NCI-H1694 treated with DMSO at 0.1 percent for 48 hours (cell line): ENCODE data around the gene PACSIN2.
"Not testable (repeated sequence)": the region's sequence is repeated elsewhere in the genome, so short reads cannot be mapped to it uniquely, and the experiment has no call there.

Experiments used
- DNase-seq: peaks from one replicate; lab custom pipeline; 2025; lab: John Stamatoyannopoulos, UW

Gene PACSIN2

GRCh38 chr22:43011079-43011478 lies 3.9 kb downstream of the PACSIN2 start:
- no peak for DNase-seq

DNA sequence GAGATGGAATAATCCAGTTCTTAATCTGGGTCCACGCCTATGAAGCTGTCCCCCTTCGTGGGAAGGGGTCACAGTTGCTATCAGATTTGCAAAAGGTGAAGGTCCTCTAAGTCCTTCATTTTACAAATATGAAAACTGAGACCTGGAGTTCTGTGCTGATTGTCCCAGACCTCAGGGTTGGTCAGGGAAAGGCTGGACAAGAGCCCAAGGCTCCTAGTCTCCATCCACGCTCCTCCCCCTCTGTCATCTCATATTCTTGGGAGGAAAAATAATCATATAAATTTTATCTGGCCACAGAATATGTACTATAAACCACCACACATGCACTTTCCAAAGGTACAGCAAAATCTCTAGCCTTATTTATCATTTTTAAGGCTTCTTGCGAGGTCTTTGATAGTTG lies 5.5 kb downstream of the PACSIN2 start:
- DNase-seq: no peak

GRCh38 chr22:43008921-43009320 lies 6.0 kb downstream of the PACSIN2 start:
- no peak for DNase-seq

DNA sequence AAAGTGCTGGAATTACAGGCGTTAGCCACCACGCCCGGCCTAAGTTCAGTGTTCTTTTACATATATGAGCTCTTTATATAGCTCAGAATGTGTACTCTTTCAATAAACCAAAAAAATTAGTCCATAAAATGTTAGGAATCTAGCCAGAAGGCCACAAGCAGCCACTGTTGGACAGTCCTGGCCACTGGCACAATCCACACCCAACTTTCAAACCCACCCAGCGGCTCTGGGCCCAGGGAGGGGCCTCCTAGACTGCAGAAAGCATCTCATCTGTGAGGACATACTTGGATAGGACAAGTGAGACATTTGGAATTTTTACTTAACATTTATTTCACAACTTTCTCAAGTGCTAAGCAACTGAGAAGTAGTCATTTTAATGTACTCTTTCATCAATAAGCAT lies 6.4 kb downstream of the PACSIN2 start:
- no peak for DNase-seq

DNA sequence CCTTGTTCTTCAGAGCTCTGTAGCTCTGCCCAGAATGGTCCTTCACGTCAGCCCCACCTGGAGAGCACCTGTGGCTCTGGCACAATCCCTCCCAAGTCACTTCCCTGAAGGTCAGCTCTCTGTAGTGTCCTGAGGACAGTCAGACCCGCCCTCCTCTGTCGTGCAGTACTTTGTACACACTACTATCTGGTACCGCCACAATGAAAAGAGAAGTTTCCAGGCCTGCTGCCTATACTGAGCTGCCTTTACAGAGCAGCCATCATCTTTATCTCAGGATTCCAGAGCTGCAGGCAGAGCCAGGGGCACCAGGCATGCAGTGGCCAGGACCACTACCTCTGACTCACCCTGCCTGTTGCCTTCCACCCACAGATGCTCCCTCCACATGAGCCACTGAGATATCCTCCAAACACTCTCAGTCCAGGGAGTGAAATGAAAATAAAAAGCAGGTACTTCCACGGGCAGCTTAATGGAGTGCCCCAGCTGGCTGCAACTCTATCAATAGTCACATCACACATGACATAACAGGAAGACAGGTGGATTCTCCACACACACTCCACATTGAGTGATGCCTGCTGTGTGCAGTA lies 7.3 kb downstream of the PACSIN2 start:
- no peak for DNase-seq

- no peak for DNase-seq
Observed at GRCh38 chr22:43006753-43007152, 8.2 kb downstream of the PACSIN2 start.

DNA sequence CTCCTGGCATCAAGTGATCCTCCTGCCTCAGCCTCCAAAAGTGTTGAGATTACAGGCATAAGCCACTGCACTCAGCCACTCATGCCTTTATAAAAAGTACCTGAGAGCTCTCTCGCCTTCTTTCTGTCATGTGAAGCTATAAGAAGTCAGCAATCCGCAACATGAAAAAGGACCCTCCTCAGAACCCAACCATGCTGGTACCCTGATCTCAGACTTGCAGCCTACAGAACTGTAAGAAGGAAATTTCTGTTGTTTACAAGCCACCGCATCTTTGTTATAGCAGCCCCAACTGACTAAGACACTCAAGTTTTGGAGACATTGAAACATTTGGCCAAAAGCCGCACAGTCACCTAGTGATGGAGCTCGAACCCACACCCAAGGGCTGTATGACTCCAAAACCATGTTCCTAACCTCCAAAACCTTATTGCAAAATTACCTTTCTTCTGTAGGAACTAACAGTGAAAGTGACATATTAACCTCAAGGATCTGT lies 8.9 kb downstream of the PACSIN2 start:
- no peak for DNase-seq

DNA sequence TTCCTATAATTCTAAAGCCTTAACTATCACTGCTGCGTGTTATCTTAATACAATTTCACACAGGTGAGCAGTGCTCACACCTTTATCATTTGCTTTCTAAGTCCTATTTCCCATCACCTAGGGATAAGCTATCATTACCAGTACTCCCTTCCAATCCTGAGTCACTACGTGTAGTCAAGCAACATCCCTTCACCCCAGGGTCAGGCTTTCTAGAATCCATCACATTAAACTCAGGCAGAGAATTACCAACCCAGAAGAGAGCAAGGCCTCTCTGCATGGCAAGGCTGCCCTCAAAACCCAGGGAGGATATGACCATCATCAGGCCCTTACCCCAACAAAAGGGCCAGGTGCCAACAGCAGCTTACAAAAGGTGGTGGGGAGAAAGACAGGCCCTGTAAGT lies 9.8 kb downstream of the PACSIN2 start:
- DNase-seq: no peak

- no peak for DNase-seq
Observed at GRCh38 chr22:43004362-43005035, 10.4 kb downstream of the PACSIN2 start.

GRCh38 chr22:43002202-43002586 lies 12.8 kb downstream of the PACSIN2 start:
- DNase-seq: no peak

GRCh38 chr22:43001271-43002201 lies 13.4 kb downstream of the PACSIN2 start:
- no peak for DNase-seq

GRCh38 chr22:43000441-43001175 lies 14.3 kb downstream of the PACSIN2 start:
- DNase-seq: no peak

DNA sequence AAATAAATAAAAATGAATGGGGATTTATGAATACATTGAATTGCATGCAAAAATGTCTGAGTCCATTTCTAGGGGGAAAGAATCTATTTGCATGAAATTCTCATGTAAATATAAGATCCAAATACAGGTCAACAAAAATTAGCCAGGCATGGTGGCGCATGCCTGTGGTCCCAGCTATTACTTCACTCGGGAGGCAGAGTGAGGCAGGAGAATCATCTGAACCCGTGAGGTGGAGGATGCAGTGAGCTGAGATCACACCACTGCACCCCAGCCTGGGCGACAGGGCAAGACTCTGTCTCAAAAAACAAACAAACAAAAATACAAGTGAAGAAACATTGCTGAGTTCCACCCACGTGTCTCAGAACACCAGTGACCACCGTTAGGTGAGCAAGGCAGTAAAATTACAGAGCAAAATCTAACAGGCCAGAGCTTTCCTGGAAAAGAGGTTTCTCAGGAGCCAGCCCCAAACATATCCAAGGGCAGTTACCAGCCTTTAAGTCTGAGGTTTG lies 17.3 kb downstream of the PACSIN2 start:
- DNase-seq: no peak

DNA sequence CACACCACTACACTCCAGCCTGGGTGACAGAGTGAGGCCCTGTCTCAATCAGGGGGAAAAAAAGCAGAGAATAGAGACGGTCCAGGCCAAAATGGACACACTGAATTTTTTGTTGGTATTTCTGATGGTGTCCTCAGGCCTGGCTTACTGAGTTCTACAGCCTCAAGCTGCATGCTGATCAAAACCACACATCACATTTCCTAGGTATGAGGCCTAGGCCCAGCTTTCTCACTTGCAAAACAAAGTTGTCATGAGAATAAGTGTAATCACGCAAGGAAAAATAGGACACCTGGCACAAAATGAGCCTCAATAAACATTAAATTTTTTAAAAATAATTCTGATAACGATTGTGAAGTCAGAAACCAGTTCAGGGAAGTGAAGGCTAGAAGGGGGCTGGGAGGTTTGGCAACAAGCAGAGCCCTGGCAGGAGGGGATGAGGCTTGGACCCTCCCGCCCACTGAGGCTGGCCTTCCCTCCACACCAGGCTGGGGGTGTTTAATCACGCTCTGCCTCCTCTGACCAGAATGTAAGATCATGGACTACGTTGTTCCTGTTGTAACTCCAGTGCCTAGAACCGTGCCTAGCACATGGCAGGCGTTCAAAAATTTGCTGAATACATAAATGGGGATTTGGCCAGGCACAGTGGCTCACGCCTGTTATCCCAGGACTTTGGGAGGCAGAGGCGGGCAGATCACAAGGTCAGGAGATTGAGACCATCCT lies 18.1 kb downstream of the PACSIN2 start:
- no peak for DNase-seq

DNA sequence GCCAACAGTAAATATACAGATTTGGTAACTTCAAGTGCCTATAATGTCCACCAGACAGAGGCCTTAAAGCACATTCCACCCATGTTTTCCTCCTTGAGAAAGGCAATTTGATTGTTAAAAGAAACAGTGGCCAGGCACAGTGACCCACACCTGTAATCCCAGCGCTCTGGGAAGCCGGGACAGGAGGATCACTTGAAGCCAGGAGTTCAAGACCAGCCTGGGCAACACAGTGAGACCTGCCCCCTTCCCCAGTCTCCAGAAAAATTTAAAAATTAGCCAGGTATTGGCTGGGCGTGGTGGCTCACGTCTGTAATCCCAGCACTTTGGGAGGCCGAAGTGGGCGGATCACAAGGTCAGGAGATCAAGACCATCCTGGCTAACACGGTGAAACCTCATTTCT lies 19.3 kb downstream of the PACSIN2 start:
- not testable (repeated sequence) for DNase-seq

DNA sequence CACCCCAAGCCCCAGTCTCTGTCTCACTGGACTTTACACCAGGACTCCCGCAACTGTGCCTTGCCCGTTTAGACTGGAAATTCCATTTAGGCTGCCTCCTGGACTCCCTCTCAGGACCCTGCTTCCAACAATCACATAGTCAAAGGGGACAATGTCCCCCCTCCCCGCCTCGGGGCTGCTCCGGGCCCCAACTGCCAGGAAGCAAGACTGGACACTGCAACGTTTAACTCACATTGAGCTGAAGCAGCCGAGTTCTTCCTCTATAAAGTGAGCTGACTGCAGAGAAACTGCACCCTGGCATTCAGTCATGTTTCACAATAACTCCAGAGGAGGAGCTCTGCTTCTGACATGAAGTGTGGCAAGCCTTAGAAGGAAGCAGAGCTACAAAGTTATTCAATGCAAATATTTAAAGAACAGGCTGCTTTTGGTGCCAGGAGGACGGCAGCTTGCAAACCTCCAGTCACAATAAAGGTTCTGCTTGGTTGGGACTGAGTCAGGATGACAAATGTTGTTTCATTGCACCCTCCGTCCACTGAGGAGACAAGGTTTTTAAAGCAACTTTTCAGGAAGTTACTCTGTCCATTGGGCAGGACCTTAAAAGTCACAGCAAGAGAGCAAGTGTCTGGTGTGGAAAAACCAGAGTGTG lies 19.9 kb downstream of the PACSIN2 start:
- DNase-seq: no peak

DNA sequence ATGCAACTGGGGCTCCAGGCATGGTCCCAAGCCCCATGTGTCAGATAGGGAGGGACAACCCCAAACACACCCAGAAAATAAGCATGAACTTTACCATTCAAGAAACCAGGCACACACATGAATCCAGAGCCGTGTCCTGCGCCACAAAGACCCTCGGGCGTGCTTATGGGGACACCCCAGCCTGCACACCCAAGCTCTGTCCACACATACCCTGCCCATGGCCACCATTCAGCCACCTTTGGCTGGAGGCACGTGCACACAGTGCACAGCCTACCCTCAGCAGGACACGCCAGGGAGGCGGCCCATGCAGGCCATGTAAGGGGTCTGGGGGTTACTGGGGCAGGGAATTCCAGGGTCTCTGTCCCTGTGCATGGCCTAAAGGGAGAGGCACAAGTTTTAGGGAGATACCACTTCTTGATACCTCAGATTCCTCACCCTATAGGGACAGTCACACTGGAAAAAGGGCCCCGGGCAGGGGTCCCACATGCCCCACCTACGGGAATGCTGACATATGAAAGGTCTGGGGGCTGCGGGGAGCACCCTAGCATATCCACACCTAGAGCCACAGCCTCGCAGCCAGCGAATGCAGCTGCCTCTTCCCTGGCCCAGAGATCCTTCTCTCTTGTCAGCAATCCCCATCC lies 20.6 kb downstream of the PACSIN2 start:
- DNase-seq: no peak

DNA sequence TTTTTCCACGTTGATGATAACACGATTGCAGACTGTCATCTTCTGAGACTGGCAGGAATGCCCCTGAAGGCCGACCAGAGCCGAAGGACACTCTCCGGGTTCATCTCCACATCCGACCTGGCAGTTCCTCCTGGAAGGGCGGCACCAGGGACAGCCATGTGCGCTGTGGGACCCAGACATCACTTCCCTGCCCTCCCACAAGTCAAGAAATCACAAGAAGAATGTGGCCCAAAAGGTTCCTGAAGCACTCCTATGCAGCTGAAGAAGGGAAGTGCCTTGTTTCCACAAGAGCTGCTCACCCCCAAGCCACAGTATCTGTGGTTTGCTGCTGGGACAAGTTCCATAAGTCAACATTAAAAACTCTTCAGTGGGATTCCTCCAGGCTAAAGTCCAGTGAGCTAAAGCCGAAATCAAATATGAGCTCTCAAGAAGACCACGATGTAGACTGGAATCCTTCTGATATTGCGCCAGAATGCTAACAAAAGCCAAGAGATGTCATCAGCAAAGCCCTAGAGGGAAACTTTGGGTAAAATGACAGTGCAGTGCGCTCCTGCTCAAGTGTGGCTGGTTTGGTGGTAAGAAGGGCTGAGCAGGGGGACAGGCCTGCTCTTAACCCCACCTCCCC lies 21.2 kb downstream of the PACSIN2 start:
- DNase-seq: no peak

GRCh38 chr22:42992886-42993479 lies 22.0 kb downstream of the PACSIN2 start:
- DNase-seq: no peak
